Liver (tissue), 9 donors: ENCODE data around the gene SPECC1L. TPM values are rescaled to one million over a fixed set of nuclear protein-coding genes. Genes with fewer than 3 reads are reported as not detected.

Experiments
- DNase-seq: peaks from one replicate; pipeline ENCODE4 v3.0.0-alpha.2; 2017; ENCODE audit warnings: low spot score
- H3K27ac ChIP-seq, 2 donors: one replicate each; pipeline ENCODE4 v1.7.0; 2013; ENCODE audit warnings: inconsistent platforms in 2 of 2, low read length in 2 of 2, control low read depth in 1 of 2, low read depth in 1 of 2, mild to moderate bottlenecking in 1 of 2
- H3K27me3 ChIP-seq, 4 donors: one replicate each; pipeline versions ENCODE4 v1.6.1 to v1.7.0; 2013; ENCODE audit warnings: low read length in 3 of 4, inconsistent platforms in 1 of 4, mild to moderate bottlenecking in 1 of 4, moderate library complexity in 1 of 4; ENCODE audit not compliant: control insufficient read depth in 4 of 4, insufficient read depth in 4 of 4
- H3K36me3 ChIP-seq, 4 donors: one replicate each; pipeline versions ENCODE4 v1.6.1 to v1.7.0; 2013; ENCODE audit warnings: low read length in 3 of 4, mild to moderate bottlenecking in 3 of 4, low read depth in 1 of 4, moderate library complexity in 1 of 4; ENCODE audit not compliant: control insufficient read depth in 4 of 4, insufficient read depth in 3 of 4
- H3K4me1 ChIP-seq, 4 donors: one replicate each; pipeline versions ENCODE4 v1.6.1 to v1.7.0; 2013; ENCODE audit warnings: low read length in 3 of 4, mild to moderate bottlenecking in 3 of 4, moderate library complexity in 1 of 4; ENCODE audit not compliant: control insufficient read depth in 4 of 4, insufficient read depth in 4 of 4
- H3K4me3 ChIP-seq, 3 donors: one replicate each; pipeline versions ENCODE4 v1.6.1 to v1.7.0; 2013; ENCODE audit warnings: low read length in 3 of 3, control low read depth in 1 of 3, low read depth in 1 of 3, mild to moderate bottlenecking in 1 of 3
- H3K9ac ChIP-seq, 2 donors: one replicate each; pipeline ENCODE4 v1.7.0; 2013; ENCODE audit warnings: low read length in 2 of 2, mild to moderate bottlenecking in 2 of 2, moderate library complexity in 2 of 2, control low read depth in 1 of 2, low read depth in 1 of 2
- H3K9me3 ChIP-seq, 4 donors: one replicate each; pipeline versions ENCODE4 v1.6.1 to v1.7.0; 2013; ENCODE audit warnings: low read length in 3 of 4; ENCODE audit not compliant: control insufficient read depth in 4 of 4
- ATF3 ChIP-seq: IDR thresholded peaks from 2 replicates; pipeline ENCODE4 v1.6.1; 2016; ENCODE audit warnings: antibody characterized with exemption
- CTCF ChIP-seq: fragments of 150-350 bp; IDR thresholded peaks from 2 replicates; pipeline ENCODE4 v1.5.1; 2017; ENCODE audit warnings: improper control_type of control experiment, low read depth, low read length; ENCODE audit not compliant: missing input control
- EGR1 ChIP-seq, 2 donors: IDR thresholded peaks; 2 replicates each; pipeline ENCODE4 v1.6.1; 2016 to 2018; ENCODE audit warnings: antibody characterized with exemption in 2 of 2, low read depth in 2 of 2
- FOXA1 ChIP-seq: IDR thresholded peaks from 2 replicates; pipeline ENCODE4 v1.6.1; 2016; ENCODE audit warnings: antibody characterized with exemption
- FOXA2 ChIP-seq: IDR thresholded peaks from 2 replicates; pipeline ENCODE4 v1.6.1; 2016; ENCODE audit warnings: antibody characterized with exemption
- GABPA ChIP-seq, 2 donors: IDR thresholded peaks in 1 of 2; conservative IDR thresholded peaks in 1 of 2; 2 replicates each; pipeline ENCODE4 v1.6.1; 2016; ENCODE audit warnings: antibody characterized with exemption in 2 of 2, mild to moderate bottlenecking in 1 of 2, moderate library complexity in 1 of 2
- HNF4A ChIP-seq, 2 donors: conservative IDR thresholded peaks; 2 replicates each; pipeline ENCODE4 v1.6.1; 2016; ENCODE audit warnings: antibody characterized with exemption in 2 of 2, mild to moderate bottlenecking in 2 of 2
- HNF4G ChIP-seq: IDR thresholded peaks from 2 replicates; pipeline ENCODE4 v1.6.1; 2016; ENCODE audit warnings: antibody characterized with exemption
- JUND ChIP-seq, 2 donors: IDR thresholded peaks; 2 replicates each; pipeline ENCODE4 v1.6.1; 2016; ENCODE audit warnings: antibody characterized with exemption in 2 of 2
- MAX ChIP-seq: IDR thresholded peaks from 2 replicates; pipeline ENCODE4 v1.6.1; 2016; ENCODE audit warnings: antibody characterized with exemption
- NR2F2 ChIP-seq: IDR thresholded peaks from 2 replicates; pipeline ENCODE4 v1.6.1; 2016; ENCODE audit warnings: antibody characterized with exemption
- RAD21 ChIP-seq, 2 donors: IDR thresholded peaks; 2 replicates each; pipeline ENCODE4 v1.6.1; 2016; ENCODE audit warnings: antibody characterized with exemption in 2 of 2, mild to moderate bottlenecking in 2 of 2
- REST ChIP-seq: IDR thresholded peaks from 2 replicates; pipeline ENCODE4 v1.6.1; 2016; ENCODE audit warnings: antibody characterized with exemption, mild to moderate bottlenecking
- RXRA ChIP-seq, 2 donors: IDR thresholded peaks; 2 replicates each; pipeline ENCODE4 v1.6.1; 2017 to 2018; ENCODE audit warnings: antibody characterized with exemption in 2 of 2, mild to moderate bottlenecking in 1 of 2
- SP1 ChIP-seq: IDR thresholded peaks from 2 replicates; pipeline ENCODE4 v1.6.1; 2018; ENCODE audit warnings: antibody characterized with exemption, mild to moderate bottlenecking
- TAF1 ChIP-seq: conservative IDR thresholded peaks from 2 replicates; pipeline ENCODE4 v1.6.1; 2016; ENCODE audit warnings: antibody characterized with exemption, mild to moderate bottlenecking
- YY1 ChIP-seq: IDR thresholded peaks from 2 replicates; pipeline ENCODE4 v1.6.1; 2016; ENCODE audit warnings: antibody characterized with exemption, mild to moderate bottlenecking
- ZBTB33 ChIP-seq: IDR thresholded peaks from 2 replicates; pipeline ENCODE4 v1.6.1; 2016; ENCODE audit warnings: antibody characterized with exemption
- WGBS: extraction: QIAGEN DNeasy Blood & Tissue Kit; methylation state at CpG from one replicate; pipeline ENCODE4 v1.1.7; 2013; 5-methylcytosine and 5-hydroxymethylcytosine counted together
- polyA plus RNA-seq, 2 donors: library from polyadenylated mRNA; stranded (reverse) in 1 of 2; unstranded in 1 of 2; fragments of 200-250 nt in 1 of 2; fragments of >200 nt in 1 of 2; fragmentation: Nextera tagmentation in 1 of 2; extraction: Ambion mirVana in 1 of 2; gene quantifications; one replicate each; pipeline versions ENCODE4 v1.2.1 to v1.2.3, GENCODE V29; 2013 to 2015
- total RNA-seq, 2 donors: library from RNA; depleted of rRNA; stranded (reverse); fragments of >200 nt; gene quantifications; one replicate each; pipeline ENCODE4 v1.2.3, GENCODE V29; 2014
- donor health status: healthy.
- donor health status: healthy.
- donor health status: healthy.
- donor health status: healthy.
- donor health status: healthy.

The SPECC1L gene
- total and polyA plus RNA-seq, 4 donors = 5.4 to 22.3 (median 12.3) TPM

GRCh38 chr22:24337894-24338645, 67.4 kb downstream of the SPECC1L start:
- Histone ChIP-seq H3K27me3 (no peaks in the 10 kb centered on the region), H3K36me3 (peaks cover 3 to 61% (median 37%) of the 10 kb centered on the region in 4 donors), H3K4me1 (peaks cover 0 to 1% (median 0%) of the 10 kb centered on the region in 4 donors), H3K4me3 (no peak overlapping the region), H3K9me3 (no peaks in the 10 kb centered on the region), H3K27ac (no peak overlapping the region), H3K9ac (no peak overlapping the region)
- 87% methylated on average over 6 of the region's 6 CpGs for WGBS
- TF ChIP-seq FOXA1 (no peak), CTCF (no peak), ATF3 (no peak), FOXA2 (no peak), EGR1 (IDR thresholded peaks at IDR 0.05; ENCODE audit: low read depth in 2 of 2) (no peak), SP1 (no peak), HNF4A (conservative IDR thresholded peaks at IDR 0.05) (no peak), MAX (no peak), REST (no peak), JUND (IDR thresholded peaks at IDR 0.05) (no peak), ZBTB33 (no peak), YY1 (no peak), RAD21 (IDR thresholded peaks at IDR 0.05) (no peak), NR2F2 (no peak), GABPA (IDR thresholded peaks at IDR 0.05 in 1 of 2, conservative IDR thresholded peaks at IDR 0.05 in 1 of 2) (no peak), HNF4G (no peak), TAF1 (no peak), RXRA (IDR thresholded peaks at IDR 0.05) (no peak)
- DNase-seq = no peak
